Ectodermal cell (in vitro differentiated cells): Measurements from ENCODE around the gene MBNL2.

Source experiments
- H3K27ac ChIP-seq: 2 replicates; pipeline ENCODE4 v1.7.0; 2013; ENCODE audit warnings: mild to moderate bottlenecking, low read depth, low read length; ENCODE audit not compliant: insufficient read depth, poor library complexity, severe bottlenecking
- H3K27me3 ChIP-seq: 2 replicates; pipeline ENCODE4 v1.7.0; 2013; ENCODE audit warnings: mild to moderate bottlenecking, low read length; ENCODE audit not compliant: insufficient read depth, control insufficient read depth, poor library complexity, severe bottlenecking
- H3K36me3 ChIP-seq: one replicate; pipeline ENCODE4 v1.7.0; 2013; ENCODE audit warnings: low read length; ENCODE audit not compliant: control insufficient read depth, insufficient read depth
- H3K4me1 ChIP-seq: one replicate; pipeline ENCODE4 v1.7.0; 2013; ENCODE audit warnings: low read length; ENCODE audit not compliant: control insufficient read depth, insufficient read depth
- H3K4me3 ChIP-seq: 2 replicates; pipeline ENCODE4 v1.7.0; 2013; ENCODE audit warnings: low read depth, low read length, control low read depth; ENCODE audit not compliant: insufficient read depth
- H3K9me3 ChIP-seq: 2 replicates; pipeline ENCODE4 v1.7.0; 2013; ENCODE audit warnings: mild to moderate bottlenecking, low read length, moderate library complexity; ENCODE audit not compliant: control insufficient read depth
- WGBS, 2 experiments: methylation state at CpG; one replicate each; pipeline ENCODE4 v1.1.7; 2013; ENCODE audit warnings: missing lambda C conversion rate in 2 of 2; 5-methylcytosine and 5-hydroxymethylcytosine counted together

Gene MBNL2

GRCh38 chr13:97403893-97404750 is 182.0 kb downstream of the MBNL2 start:
- Histone ChIP-seq H3K27me3 (no peaks in the 10 kb centered on the region), H3K36me3 (no peaks in the 10 kb centered on the region), H3K4me1 (no peaks in the 10 kb centered on the region), H3K27ac (no peak overlapping the region), H3K9me3 (no peaks in the 10 kb centered on the region), H3K4me3 (no peak overlapping the region)
- 90 to 98% methylated on average over 3 of the region's 3 CpGs for WGBS, 2 experiments

DNA sequence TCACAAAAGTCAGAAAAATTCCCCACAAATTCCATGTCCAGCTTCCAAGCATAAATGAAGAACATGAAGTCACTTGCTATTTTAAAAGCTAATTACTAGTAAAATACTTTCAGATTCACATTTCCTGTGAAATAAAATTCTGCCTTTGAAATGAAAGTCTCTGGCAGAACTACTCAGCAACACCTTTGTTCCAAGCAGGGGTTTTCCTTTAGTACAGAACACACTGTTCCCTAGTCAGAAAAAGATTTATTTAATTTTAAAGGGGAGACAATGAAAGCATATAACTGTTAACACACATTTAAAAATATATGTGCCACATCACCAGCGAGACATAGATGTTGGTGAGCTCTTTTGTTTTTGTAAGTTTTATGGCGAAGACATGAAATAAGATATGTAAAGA is 185.4 kb downstream of the MBNL2 start:
- H3K9me3 ChIP-seq, result no peaks in the 10 kb centered on the region
- 100% methylated on average over 1 of the region's 2 CpGs for WGBS, 2 experiments
- no peak overlapping the region for H3K27ac ChIP-seq
- no peaks in the 10 kb centered on the region for H3K27me3 ChIP-seq
- no peaks in the 10 kb centered on the region for H3K4me1 ChIP-seq
- H3K36me3 ChIP-seq, result no peaks in the 10 kb centered on the region
- H3K4me3 ChIP-seq, result no peak overlapping the region

- H3K27ac ChIP-seq, result no peak overlapping the region
- no peaks in the 10 kb centered on the region for H3K36me3 ChIP-seq
- whole genome bisulfite sequencing, 2 experiments, result 79 to 95% methylated on average over 2 of the region's 2 CpGs
- no peak overlapping the region for H3K4me3 ChIP-seq
- no peaks in the 10 kb centered on the region for H3K27me3 ChIP-seq
- no peaks in the 10 kb centered on the region for H3K9me3 ChIP-seq
- H3K4me1 ChIP-seq, result no peaks in the 10 kb centered on the region
Measured at GRCh38 chr13:97408938-97409337, 186.8 kb downstream of the MBNL2 start.

- 91 to 93% methylated on average over 6 of the region's 6 CpGs for WGBS, 2 experiments
Measured at GRCh38 chr13:97411984-97412383, 189.9 kb downstream of the MBNL2 start.

GRCh38 chr13:97413694-97414093 is 191.6 kb downstream of the MBNL2 start:
- Histone ChIP-seq H3K27ac (no peak overlapping the region), H3K9me3 (no peaks in the 10 kb centered on the region), H3K27me3 (no peaks in the 10 kb centered on the region), H3K36me3 (no peaks in the 10 kb centered on the region), H3K4me3 (no peak overlapping the region), H3K4me1 (no peaks in the 10 kb centered on the region)
- 0 to 18% methylated on average over 1 of the region's 1 CpG for WGBS, 2 experiments

More at GRCh38 chr13:97411984-97412383, 189.9 kb downstream of the MBNL2 start:
- no peaks in the 10 kb centered on the region for H3K9me3 ChIP-seq
- no peak overlapping the region for H3K27ac ChIP-seq
- no peak overlapping the region for H3K4me3 ChIP-seq
- H3K36me3 ChIP-seq, result no peaks in the 10 kb centered on the region
- H3K4me1 ChIP-seq, result no peaks in the 10 kb centered on the region
- no peaks in the 10 kb centered on the region for H3K27me3 ChIP-seq

DNA sequence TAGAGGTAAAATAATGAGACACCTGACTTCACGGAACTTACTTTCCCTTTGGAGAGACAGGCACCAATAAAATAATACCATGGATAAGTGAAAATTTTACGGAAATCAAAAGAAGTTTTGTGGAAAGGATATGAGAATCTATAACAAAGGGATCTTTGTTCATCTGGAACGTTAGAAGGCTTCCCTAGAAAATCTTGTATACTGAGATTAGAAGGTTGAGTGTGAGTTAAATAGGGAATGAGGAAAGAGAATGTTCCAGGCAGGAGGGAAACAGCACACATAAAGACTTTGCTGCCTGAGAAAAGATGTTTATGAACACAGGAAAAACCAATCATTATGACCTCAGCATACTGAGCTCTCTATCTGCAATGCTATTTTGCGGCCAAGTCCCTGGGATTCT is 192.3 kb downstream of the MBNL2 start:
- no peak overlapping the region for H3K4me3 ChIP-seq
- H3K27ac ChIP-seq, result no peak overlapping the region
- 84 to 85% methylated on average over 2 to 4 of the region's 4 CpGs for WGBS, 2 experiments

DNA sequence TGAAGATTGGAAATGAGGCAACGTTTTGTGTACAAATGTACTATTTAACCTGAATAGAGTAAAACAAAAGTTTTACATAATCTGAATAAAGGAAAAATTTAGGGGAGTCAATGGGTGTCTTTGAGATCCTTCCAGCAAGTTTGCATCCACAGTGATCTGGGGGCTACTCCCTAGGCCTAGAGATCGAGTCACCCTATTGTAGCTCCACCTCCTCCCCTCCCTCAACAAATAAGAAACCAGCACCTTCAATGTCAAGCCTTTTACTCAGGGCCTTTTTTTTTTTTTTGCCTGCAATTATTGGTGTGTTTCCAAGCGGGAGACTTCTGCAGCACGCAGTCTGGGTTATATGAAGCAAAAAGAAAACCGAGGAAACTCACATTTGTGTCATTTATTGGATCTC is 195.6 kb downstream of the MBNL2 start:
- no peaks in the 10 kb centered on the region for H3K27me3 ChIP-seq
- H3K36me3 ChIP-seq, result no peaks in the 10 kb centered on the region
- H3K4me3 ChIP-seq, result no peak overlapping the region
- 89 to 90% methylated on average over 4 of the region's 5 CpGs for WGBS, 2 experiments
- H3K4me1 ChIP-seq, result no peaks in the 10 kb centered on the region
- H3K27ac ChIP-seq, result no peak overlapping the region
- no peaks in the 10 kb centered on the region for H3K9me3 ChIP-seq

More for the DNA sequence above, 192.3 kb downstream of the MBNL2 start:
- no peaks in the 10 kb centered on the region for H3K4me1 ChIP-seq
- H3K27me3 ChIP-seq, result no peaks in the 10 kb centered on the region
- no peaks in the 10 kb centered on the region for H3K9me3 ChIP-seq
- no peaks in the 10 kb centered on the region for H3K36me3 ChIP-seq

DNA sequence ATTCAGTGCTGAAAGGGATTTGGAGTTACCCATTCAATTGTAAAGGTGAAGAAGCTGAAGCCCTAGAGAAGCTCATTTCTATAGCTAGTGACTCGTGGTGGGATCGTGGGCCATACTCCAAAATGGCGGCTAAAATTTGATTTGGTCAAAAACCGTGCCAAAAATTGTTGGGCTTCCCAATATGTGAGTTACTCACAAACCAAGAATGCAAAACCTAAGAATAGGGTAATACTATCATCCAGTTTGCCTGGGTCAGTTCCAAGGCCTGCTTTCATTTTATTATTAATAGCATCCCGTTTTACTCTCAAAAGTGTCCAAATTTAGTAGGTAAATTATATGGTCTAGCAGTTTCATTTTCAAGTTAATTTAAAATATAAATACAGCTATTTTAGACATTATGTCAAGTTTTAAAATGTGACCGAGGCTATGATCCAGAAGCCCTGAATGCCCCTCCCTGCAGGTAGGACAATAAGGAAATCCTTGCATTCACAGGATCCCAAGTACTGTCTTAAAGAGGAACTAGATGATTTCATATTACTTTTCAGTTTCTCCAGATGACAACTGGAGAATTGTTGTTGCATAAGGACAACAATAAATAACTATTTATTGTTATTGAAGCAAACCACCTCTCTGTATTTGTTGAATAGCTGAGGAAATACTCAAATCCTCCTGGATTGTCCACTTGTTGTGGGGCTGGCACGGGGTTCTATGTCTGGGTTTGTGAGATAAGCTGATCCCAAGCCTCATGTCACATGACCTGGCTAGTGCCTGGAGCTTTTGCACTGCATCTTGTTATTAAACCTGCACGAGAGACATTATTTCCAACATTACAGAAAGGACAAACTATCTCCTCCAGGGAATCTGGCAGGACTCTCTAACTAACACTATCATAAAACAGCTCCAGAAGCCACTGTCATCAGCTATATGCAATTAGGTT is 200.3 kb downstream of the MBNL2 start:
- Histone ChIP-seq H3K4me1 (no peaks in the 10 kb centered on the region), H3K27me3 (no peaks in the 10 kb centered on the region), H3K27ac (no peak overlapping the region), H3K36me3 (no peaks in the 10 kb centered on the region), H3K4me3 (no peak overlapping the region), H3K9me3 (no peaks in the 10 kb centered on the region)
- 95 to 96% methylated on average over 7 of the region's 8 CpGs for WGBS, 2 experiments

DNA sequence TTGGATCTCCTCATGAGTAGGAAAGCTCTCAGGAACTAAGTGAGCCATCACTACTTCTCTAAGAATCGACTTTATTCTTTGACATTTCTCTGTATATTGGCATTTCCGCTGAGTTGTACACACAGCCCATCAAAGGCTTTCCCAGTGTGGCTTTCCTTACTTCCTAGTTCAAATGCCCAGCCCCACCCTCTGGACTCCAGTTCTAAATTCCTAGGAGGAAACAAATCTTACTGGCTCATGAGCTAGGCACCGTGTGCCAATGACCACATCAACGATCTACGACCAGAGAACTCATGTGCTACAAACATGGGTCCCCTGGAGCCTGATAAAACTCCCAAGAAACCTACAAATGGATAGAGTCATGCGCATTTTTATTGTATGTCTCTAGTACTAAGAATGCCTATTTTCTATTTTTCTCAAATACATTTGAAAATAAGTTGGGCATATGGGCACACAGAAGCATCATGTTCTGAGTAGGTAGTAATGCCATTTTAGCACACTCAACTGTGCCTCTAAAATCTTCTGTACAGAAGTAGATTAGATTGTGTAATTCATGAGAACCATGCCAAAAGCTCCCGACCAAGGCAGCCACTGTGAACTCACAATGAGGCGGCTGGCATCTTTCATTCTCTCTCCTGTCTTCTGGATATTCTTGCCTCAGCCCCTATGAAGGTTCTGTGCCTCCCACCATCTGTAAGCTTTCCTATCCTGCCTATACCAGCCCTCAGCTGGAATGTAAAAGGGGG is 201.3 kb downstream of the MBNL2 start:
- Histone ChIP-seq H3K27ac (no peak overlapping the region), H3K4me1 (no peaks in the 10 kb centered on the region), H3K36me3 (no peaks in the 10 kb centered on the region), H3K27me3 (no peaks in the 10 kb centered on the region), H3K4me3 (no peak overlapping the region), H3K9me3 (no peaks in the 10 kb centered on the region)
- 93 to 95% methylated on average over 8 of the region's 8 CpGs for WGBS, 2 experiments
